ENCODE data around the gene LSAMP. TPM values are rescaled to one million over a fixed set of nuclear protein-coding genes. Genes with fewer than 3 reads are reported as not detected.

Gene LSAMP
- total RNA-seq, 1 experiment from 2014 or later = 0.90 TPM

- no peaks in the 10 kb centered on the region for H4K20me1 ChIP-seq (ENCODE audit: control insufficient read depth, insufficient read depth, insufficient read length)
- no peaks in the 10 kb centered on the region for H3K79me2 ChIP-seq (ENCODE audit: insufficient read depth, low read length)
- WGBS (ENCODE audit: extremely low coverage, insufficient read length, low lambda C conversion rate) = no CpG with 5 or more reads among the region's 1 CpG
Observed at GRCh38 chr3:116192464-116192863, 252.8 kb downstream of the LSAMP start.

More at GRCh38 chr3:116192464-116192863, 252.8 kb downstream of the LSAMP start:
- H4K8ac ChIP-seq (replicated peaks; ENCODE audit: insufficient read length, low read depth, low read length) = no peak overlapping the region
- no peak overlapping the region for H2BK20ac ChIP-seq (ENCODE audit: low read depth, low read length, poor library complexity, severe bottlenecking)
- no peak for DNase-seq
- H3K36me3 Mint-ChIP-seq (ENCODE audit: insufficient read depth in 1 of 3, low read depth in 3 of 3) = no peaks in the 10 kb centered on the region
- no peak overlapping the region for H2AFZ ChIP-seq (ENCODE audit: low read length)
- no peak overlapping the region for H2BK120ac ChIP-seq (ENCODE audit: low read depth, low read length, poor library complexity, severe bottlenecking)
- no peak overlapping the region for H3K27ac Mint-ChIP-seq
- no peak overlapping the region for H3T11ph ChIP-seq (ENCODE audit: low read length)
- H3K79me1 ChIP-seq (ENCODE audit: insufficient read depth, low read depth, low read length, poor library complexity, severe bottlenecking) = no peaks in the 10 kb centered on the region
- 0 out of 2 replicates have a peak, but pooled peaks cover 2% of the 10 kb centered on the region for H3K4me1 ChIP-seq (ENCODE audit: insufficient read depth, low read length)
- no peak overlapping the region for H3K4me3 Mint-ChIP-seq
- no peak overlapping the region for H3K14ac ChIP-seq (ENCODE audit: insufficient read depth, low read length)
- H3K4me1 Mint-ChIP-seq = peaks cover 3 to 5% of the 10 kb centered on the region in 2 experiments; a peak in 2 of 4 replicates
- TF ChIP-seq CTCF (conservative IDR thresholded peaks at IDR 0.05) = no peak
- H3K56ac ChIP-seq (ENCODE audit: insufficient read length, low read depth, low read length) = no peak overlapping the region
- H2BK12ac ChIP-seq (ENCODE audit: insufficient read length, low read depth, low read length) = no peak overlapping the region
- no peak overlapping the region for H4K5ac ChIP-seq (ENCODE audit: insufficient read length, low read depth, low read length)
- no peaks in the 10 kb centered on the region for H3K23me2 ChIP-seq (ENCODE audit: insufficient read length, low read depth, low read length, poor library complexity, severe bottlenecking)
- H4K91ac ChIP-seq (ENCODE audit: insufficient read length, low read depth, low read length) = no peak overlapping the region
- H3K9ac ChIP-seq (ENCODE audit: extremely low read depth, insufficient read length, low read length) = no peak overlapping the region
- H2BK15ac ChIP-seq (ENCODE audit: low read depth, low read length) = no peak overlapping the region
- H3K27me3 ChIP-seq (ENCODE audit: insufficient read depth, low read length) = no peaks in the 10 kb centered on the region
- H3K9me3 Mint-ChIP-seq = no peaks in the 10 kb centered on the region
- no peak overlapping the region for H2BK5ac ChIP-seq (ENCODE audit: insufficient read length, low read length)
- H3K18ac ChIP-seq (ENCODE audit: insufficient read length, low read depth, low read length) = no peak overlapping the region
- H3K4me2 ChIP-seq (ENCODE audit: insufficient read depth, insufficient read length, low read length) = no peak overlapping the region
- no peak overlapping the region for H3K4ac ChIP-seq (ENCODE audit: low read depth, low read length)
- H2AK5ac ChIP-seq (ENCODE audit: insufficient read length, low read length) = no peak overlapping the region
- H3K27ac ChIP-seq (ENCODE audit: insufficient read length, low read depth, low read length) = no peak overlapping the region
- no peak overlapping the region for H3K23ac ChIP-seq (ENCODE audit: insufficient read length, low read depth, low read length)
- H3K9me3 ChIP-seq (ENCODE audit: control insufficient read depth, low read depth, low read length) = no peaks in the 10 kb centered on the region
- no peaks in the 10 kb centered on the region; the same call in 1 of the 2 replicates for H3K27me3 Mint-ChIP-seq (ENCODE audit: low read depth)
